ENCODE results near the gene CDX1. TPM values are rescaled to one million over a fixed set of nuclear protein-coding genes. Genes with fewer than 3 reads are reported as not detected.

The CDX1 gene
- total and polyA plus RNA-seq, 2 of the 8 experiments (the other 6 are each of a cell fraction or from before 2014, with no cell fraction given): not detected

DNA sequence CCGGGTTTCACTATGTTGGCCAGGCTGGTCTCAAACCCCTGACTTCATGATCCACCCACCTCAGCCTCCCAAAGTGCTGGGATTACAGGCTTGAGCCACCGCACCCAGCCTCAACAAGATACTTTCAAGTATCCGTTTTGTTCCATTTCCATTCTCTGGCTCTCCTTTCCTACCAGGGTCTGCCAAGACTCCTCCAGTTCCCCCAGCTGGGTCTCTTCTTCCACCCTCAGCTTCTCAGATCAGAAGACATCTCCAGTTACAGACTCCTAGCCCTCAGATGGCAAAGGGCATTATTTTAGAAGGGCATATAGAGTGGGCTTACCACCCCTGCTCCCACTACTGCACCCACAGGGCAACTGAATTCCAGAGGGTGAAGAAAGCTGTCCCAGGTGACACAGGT, 9.4 kb upstream of the CDX1 start (continued):
- no peak for TF ChIP-seq EZH2 (IDR thresholded peaks at IDR 0.05; ENCODE audit: low read depth, low read length, severe bottlenecking)
- no peak for TF ChIP-seq PHF8 (conservative IDR thresholded peaks at IDR 0.05; ENCODE audit: low read depth, low read length)

Data from H1 (cell line).